K562 (cell line): ENCODE measurements around the gene TGFB1I1. TPM values are rescaled to one million over a fixed set of nuclear protein-coding genes. Genes with fewer than 3 reads are reported as not detected.
A peak's percentile ranks its signal among the peaks of the same experiment; 100 is the strongest.

Experiments used
- GATAD2B ChIP-seq: fragments of 450-650 bp; IDR thresholded peaks from 2 replicates; pipeline ENCODE4 v1.6.1; 2017; ENCODE audit warnings: mild to moderate bottlenecking, borderline replicate concordance
- NFRKB ChIP-seq: fragments of 450-650 bp; IDR thresholded peaks from 2 replicates; pipeline ENCODE4 v1.6.1; 2016; ENCODE audit warnings: low read depth
- POLR2H ChIP-seq: IDR thresholded peaks from 2 replicates; pipeline ENCODE4 v1.6.1; 2016; ENCODE audit warnings: missing genetic modification characterization, low read depth, mild to moderate bottlenecking, control low read depth, missing compliant biosample characterization, moderate library complexity
- SMARCE1 ChIP-seq: fragments of 450-650 bp; IDR thresholded peaks from 2 replicates; pipeline ENCODE4 v1.7.1; 2016; ENCODE audit warnings: mild to moderate bottlenecking
- SMC3 ChIP-seq: conservative IDR thresholded peaks from 2 replicates; pipeline ENCODE4 v1.6.1; 2011; ENCODE audit warnings: low read depth, low read length, improper control_type of control experiment; ENCODE audit not compliant: insufficient read depth
- ZFP91 ChIP-seq: sonication (generic); formaldehyde crosslinking; IDR thresholded peaks from 2 replicates; pipeline ENCODE4 v1.8.0; 2022; ENCODE audit warnings: mild to moderate bottlenecking, missing genetic modification reagents
- ZNF639 ChIP-seq, 2 experiments: fragments of 200-800 bp in 1 of 2; sonication (Bioruptor generic) in 1 of 2; sonication (generic) in 1 of 2; formaldehyde crosslinking in 1 of 2; IDR thresholded peaks in 1 of 2; conservative IDR thresholded peaks in 1 of 2; 2 replicates each; pipeline versions ENCODE4 v1.5.0 to v1.6.1; 2016 to 2020; ENCODE audit warnings: missing compliant biosample characterization in 1 of 2, missing genetic modification characterization in 1 of 2, missing genetic modification reagents in 1 of 2
- polyA plus RNA-seq, 8 experiments: library from polyadenylated mRNA; depleted of rRNA in 4 of 8; stranded (reverse) in 5 of 8; unstranded in 3 of 8; fragments of >200 nt; fragmentation: Nextera tagmentation in 2 of 8; fragmentation: Illumina TruSeq in 1 of 8; extraction: Ambion mirVana in 2 of 8; extraction: Trizol in 1 of 8; gene quantifications; 2 replicates each; pipeline versions ENCODE4 v1.2.1 to v1.2.3, GENCODE V29; 2011 to 2014; ENCODE audit warnings: inconsistent platforms in 1 of 8, missing spikeins in 1 of 8
- total RNA-seq, 7 experiments: library from RNA; depleted of rRNA in 6 of 7; stranded (reverse); fragments of >200 nt in 6 of 7; fragmentation: Illumina TruSeq in 2 of 7; extraction: Trizol in 2 of 7; gene quantifications; 2 replicates each; pipeline versions ENCODE4 v1.2.1 to v1.2.3, GENCODE V29; 2011 to 2021; ENCODE audit warnings: low replicate concordance in 1 of 7
- TF ChIP-seq, protein P1 (sequence below): fragments of 250-450 bp; sonication (Bioruptor Pico); IDR thresholded peaks from 2 replicates; pipeline ENCODE4 v1.8.0; 2022; ENCODE audit warnings: moderate library complexity, mild to moderate bottlenecking, inconsistent platforms
- TF ChIP-seq, protein P2 (sequence below): sonication (generic); formaldehyde crosslinking; IDR thresholded peaks from 2 replicates; pipeline ENCODE4 v1.8.0; 2023; ENCODE audit warnings: mild to moderate bottlenecking, missing genetic modification reagents
- TF ChIP-seq, protein P3 (sequence below): sonication (generic); formaldehyde crosslinking; IDR thresholded peaks from 2 replicates; pipeline ENCODE4 v1.8.0; 2022; ENCODE audit warnings: mild to moderate bottlenecking, missing genetic modification reagents
- TF ChIP-seq, protein P4 (sequence below): IDR thresholded peaks from 2 replicates; pipeline ENCODE4 v1.6.1; 2011; ENCODE audit warnings: borderline replicate concordance, low read depth, mild to moderate bottlenecking, moderate library complexity, low read length; ENCODE audit not compliant: insufficient read depth, poor library complexity, severe bottlenecking

The TGFB1I1 gene
- total and polyA plus RNA-seq, 9 of the 15 experiments (the other 6 are each of a cell fraction or from before 2014, with no cell fraction given): 0.04 to 0.91 (median 0.19) TPM

GRCh38 chr16:31459687-31460581, 12.0 kb upstream of the TGFB1I1 start (continued):
- peak in 1 of 2 experiments; percentile 60; a peak in 1 of 4 replicates for TF ChIP-seq ZNF639 (CRISPR knock-in tag; conservative IDR thresholded peaks at IDR 0.05 in 1 of 2, IDR thresholded peaks at IDR 0.05 in 1 of 2)
- no peak for TF ChIP-seq SMC3
- TF ChIP-seq, protein P1, sequence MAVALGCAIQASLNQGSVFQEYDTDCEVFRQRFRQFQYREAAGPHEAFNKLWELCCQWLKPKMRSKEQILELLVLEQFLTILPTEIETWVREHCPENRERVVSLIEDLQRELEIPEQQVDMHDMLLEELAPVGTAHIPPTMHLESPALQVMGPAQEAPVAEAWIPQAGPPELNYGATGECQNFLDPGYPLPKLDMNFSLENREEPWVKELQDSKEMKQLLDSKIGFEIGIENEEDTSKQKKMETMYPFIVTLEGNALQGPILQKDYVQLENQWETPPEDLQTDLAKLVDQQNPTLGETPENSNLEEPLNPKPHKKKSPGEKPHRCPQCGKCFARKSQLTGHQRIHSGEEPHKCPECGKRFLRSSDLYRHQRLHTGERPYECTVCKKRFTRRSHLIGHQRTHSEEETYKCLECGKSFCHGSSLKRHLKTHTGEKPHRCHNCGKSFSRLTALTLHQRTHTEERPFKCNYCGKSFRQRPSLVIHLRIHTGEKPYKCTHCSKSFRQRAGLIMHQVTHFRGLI (CRISPR knock-in tag): no peak
- TF ChIP-seq POLR2H: peak; percentile 76
- TF ChIP-seq SMARCE1: no peak
- peak; percentile 48; the same call in 1 of the 2 replicates for TF ChIP-seq NFRKB
- TF ChIP-seq, protein P2, sequence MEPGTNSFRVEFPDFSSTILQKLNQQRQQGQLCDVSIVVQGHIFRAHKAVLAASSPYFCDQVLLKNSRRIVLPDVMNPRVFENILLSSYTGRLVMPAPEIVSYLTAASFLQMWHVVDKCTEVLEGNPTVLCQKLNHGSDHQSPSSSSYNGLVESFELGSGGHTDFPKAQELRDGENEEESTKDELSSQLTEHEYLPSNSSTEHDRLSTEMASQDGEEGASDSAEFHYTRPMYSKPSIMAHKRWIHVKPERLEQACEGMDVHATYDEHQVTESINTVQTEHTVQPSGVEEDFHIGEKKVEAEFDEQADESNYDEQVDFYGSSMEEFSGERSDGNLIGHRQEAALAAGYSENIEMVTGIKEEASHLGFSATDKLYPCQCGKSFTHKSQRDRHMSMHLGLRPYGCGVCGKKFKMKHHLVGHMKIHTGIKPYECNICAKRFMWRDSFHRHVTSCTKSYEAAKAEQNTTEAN (CRISPR knock-in tag): 0 out of 2 replicates have a peak, but pooled peaks have one; percentile 70
- TF ChIP-seq GATAD2B: no peak
- TF ChIP-seq, protein P3, sequence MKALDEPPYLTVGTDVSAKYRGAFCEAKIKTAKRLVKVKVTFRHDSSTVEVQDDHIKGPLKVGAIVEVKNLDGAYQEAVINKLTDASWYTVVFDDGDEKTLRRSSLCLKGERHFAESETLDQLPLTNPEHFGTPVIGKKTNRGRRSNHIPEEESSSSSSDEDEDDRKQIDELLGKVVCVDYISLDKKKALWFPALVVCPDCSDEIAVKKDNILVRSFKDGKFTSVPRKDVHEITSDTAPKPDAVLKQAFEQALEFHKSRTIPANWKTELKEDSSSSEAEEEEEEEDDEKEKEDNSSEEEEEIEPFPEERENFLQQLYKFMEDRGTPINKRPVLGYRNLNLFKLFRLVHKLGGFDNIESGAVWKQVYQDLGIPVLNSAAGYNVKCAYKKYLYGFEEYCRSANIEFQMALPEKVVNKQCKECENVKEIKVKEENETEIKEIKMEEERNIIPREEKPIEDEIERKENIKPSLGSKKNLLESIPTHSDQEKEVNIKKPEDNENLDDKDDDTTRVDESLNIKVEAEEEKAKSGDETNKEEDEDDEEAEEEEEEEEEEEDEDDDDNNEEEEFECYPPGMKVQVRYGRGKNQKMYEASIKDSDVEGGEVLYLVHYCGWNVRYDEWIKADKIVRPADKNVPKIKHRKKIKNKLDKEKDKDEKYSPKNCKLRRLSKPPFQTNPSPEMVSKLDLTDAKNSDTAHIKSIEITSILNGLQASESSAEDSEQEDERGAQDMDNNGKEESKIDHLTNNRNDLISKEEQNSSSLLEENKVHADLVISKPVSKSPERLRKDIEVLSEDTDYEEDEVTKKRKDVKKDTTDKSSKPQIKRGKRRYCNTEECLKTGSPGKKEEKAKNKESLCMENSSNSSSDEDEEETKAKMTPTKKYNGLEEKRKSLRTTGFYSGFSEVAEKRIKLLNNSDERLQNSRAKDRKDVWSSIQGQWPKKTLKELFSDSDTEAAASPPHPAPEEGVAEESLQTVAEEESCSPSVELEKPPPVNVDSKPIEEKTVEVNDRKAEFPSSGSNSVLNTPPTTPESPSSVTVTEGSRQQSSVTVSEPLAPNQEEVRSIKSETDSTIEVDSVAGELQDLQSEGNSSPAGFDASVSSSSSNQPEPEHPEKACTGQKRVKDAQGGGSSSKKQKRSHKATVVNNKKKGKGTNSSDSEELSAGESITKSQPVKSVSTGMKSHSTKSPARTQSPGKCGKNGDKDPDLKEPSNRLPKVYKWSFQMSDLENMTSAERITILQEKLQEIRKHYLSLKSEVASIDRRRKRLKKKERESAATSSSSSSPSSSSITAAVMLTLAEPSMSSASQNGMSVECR (CRISPR knock-in tag): no peak
- TF ChIP-seq ZFP91: no peak
- TF ChIP-seq, protein P4, sequence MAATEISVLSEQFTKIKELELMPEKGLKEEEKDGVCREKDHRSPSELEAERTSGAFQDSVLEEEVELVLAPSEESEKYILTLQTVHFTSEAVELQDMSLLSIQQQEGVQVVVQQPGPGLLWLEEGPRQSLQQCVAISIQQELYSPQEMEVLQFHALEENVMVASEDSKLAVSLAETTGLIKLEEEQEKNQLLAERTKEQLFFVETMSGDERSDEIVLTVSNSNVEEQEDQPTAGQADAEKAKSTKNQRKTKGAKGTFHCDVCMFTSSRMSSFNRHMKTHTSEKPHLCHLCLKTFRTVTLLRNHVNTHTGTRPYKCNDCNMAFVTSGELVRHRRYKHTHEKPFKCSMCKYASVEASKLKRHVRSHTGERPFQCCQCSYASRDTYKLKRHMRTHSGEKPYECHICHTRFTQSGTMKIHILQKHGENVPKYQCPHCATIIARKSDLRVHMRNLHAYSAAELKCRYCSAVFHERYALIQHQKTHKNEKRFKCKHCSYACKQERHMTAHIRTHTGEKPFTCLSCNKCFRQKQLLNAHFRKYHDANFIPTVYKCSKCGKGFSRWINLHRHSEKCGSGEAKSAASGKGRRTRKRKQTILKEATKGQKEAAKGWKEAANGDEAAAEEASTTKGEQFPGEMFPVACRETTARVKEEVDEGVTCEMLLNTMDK: no peak
